Suppressor macrophage (primary cell): ENCODE measurements around the gene ODC1.

ENCODE experiments used
- DNase-seq, 4 experiments: peaks; one replicate each; pipeline ENCODE4 v3.0.0-alpha.2; 2020 to 2022

Gene ODC1

DNA sequence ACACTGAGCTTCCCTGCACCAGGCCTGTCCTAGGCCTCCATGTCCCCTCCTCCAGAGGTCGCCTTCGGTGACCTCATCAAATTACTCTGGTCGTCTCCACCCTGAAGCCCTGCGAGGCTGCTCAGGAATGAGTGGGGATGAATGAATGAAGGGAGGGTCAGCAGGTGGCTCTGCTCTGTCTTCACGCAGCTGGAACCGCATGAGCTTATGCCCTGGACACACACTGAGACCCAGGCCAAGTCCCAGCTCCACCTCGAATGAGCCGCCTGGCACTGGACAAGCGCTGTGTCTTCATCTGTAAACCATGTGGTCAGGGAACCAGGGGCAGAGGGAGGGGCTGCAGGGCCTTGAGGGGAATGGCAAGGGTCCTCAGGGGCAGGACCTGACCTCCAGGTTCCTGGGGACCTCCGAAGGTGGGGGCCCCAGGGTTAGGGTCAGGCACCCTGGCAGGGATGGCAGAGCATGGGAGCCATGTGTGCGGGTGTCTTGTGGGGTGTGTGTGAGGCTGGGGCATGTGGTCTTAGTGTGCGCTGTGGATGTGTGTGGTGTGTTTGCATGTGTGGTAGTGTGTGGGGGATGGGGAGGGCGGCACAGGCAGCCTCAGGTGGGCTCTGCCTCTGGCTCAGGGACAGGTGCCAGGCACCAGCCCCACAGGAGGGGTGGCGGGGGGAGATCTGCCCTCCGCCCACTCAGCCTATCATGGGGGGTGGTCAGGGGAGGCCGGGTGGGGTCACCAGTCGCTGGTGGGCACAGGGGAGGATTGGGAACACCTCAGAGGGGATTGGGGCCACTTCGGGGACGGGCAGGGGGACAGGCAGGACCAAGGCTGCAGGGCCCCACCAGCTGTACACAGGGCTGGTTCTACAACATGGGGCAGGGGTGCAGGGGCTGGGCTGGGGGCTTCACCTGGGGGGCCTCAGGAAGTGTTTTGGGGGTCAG is 13.9 kb downstream of the ODC1 start:
- no peak for DNase-seq

DNA sequence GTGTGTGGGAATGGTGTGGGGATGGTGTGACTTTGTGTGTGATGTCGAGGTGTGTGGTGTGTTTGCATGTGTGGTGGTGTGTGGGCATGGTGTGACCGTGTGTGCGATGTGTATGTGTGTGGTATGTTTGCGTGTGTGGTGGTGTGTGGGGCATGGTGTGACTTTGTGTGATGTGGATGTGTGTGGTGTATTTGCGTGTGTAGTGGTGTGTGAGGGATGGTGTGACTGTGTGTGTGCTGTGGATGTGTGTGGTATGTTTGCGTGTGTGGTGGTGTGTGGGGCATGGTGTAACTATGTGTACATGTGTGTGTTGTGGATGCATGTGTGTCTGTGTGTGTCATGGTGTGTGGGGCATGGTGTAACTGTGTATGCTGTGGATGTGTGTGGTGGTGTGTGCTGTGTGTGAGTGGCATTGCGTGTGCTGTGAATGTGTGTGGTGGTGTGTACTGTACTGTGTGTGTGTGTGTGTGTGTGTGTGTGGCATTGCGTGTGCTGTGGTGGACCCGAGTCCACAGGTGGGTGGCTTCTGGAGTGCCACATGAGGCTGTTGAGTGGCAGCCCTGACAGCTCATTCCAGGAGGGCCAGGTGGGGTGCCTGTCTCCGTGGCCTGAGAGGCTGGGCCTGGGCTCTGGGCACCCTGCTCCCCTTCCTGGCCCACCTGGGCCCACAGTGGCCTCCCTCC is 14.7 kb downstream of the ODC1 start:
- DNase-seq, result no peak

DNA sequence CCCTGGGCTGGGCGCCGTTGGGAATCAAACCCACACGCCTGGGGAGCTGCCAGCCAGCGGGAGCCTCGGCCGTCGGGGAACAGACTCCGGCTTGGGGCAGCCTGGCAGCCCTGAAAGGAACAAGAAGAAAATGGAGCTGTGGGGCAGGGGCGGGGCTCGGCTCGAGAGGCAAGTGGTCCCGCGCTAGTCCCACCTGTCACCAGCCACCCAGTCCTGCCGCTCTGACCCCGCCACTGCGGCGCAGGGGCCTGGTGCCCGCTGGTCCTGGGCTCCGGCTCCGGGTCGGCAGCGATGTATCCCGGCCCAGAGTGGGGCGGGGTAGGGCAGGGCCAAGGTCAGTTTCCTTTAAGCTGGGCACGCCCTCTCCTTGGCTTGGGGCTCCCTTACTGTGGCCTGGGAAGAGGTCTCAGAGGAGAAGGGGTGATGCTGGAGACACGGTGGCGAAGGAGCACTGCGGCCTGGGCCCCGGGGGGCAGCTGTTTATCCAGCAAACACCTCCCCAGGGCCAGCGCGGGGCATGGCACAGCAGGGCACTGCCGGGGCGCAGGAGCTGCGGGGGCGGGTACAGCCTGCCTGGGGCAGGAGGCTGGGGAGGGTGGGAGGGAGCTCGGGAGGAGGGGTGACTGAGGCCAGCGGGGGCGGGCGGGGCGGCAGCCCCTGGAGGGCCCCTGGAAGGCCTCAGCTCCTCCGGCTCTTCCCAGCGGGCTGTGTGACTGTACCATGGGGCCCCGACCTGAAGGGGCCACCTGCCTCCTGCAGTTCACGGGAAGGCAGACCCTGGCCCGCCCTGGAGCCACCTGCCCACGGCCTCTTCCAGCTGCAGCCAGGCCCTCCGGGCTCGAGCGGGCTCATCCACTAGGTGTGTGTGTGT is 15.6 kb downstream of the ODC1 start:
- DNase-seq, result peak; percentile 33 to 69 (median 64)

DNA sequence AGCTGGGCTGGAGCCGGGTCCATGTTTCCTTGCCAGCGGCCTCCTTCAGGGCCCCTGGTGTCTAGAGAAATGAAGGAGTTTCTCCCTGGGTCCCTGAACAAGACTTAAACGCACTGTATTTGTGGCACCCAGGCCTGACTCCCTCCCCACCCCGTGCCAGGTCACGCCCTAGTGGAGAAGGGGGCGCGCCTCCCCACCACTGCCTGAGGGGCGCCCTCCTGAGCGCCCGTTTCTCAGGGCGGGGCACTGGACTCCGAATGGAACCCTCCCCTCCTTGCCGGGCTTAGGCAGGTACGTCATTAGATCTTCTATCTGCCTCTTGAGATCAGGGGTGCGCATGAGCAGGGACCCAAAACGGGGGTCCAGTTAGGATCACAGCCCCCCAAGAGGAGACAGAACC is 16.3 kb downstream of the ODC1 start:
- peak in 1 of 4 experiments; percentile 32 for DNase-seq

DNA sequence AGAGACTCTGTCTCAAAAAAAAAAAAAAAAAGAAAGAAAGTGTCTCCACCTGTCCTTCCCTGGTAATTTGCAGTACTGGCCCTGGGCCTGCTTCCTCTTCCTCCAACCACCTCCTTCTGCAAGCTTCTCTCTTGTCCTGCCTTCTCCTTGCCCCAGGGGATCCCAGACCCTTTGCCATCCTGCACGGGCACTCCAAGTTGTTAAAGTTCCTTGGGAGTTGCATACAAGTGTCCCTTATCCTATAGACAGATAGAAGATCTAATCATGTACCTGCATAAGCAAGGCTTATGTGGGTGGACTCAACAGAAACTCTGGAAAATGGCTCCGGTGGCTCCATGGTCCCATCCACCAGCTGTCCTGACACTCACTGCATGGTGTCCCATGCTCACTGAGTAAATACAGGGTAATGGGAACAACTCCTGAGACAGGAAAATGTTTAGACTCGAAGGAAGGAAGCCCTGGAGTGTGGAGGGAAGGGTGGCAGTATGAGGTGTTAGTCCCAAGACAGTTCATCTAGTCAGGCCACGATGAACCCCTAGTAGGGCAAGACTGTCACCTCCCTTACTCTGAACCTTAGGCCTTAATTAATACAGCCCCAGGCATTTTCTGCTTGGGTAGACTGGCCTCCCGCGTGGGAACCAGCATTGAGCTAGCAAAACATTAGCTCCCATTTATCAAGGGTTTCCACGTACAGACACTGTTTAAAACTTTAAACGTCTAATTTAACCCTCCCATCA is 17.1 kb downstream of the ODC1 start:
- no peak for DNase-seq

DNA sequence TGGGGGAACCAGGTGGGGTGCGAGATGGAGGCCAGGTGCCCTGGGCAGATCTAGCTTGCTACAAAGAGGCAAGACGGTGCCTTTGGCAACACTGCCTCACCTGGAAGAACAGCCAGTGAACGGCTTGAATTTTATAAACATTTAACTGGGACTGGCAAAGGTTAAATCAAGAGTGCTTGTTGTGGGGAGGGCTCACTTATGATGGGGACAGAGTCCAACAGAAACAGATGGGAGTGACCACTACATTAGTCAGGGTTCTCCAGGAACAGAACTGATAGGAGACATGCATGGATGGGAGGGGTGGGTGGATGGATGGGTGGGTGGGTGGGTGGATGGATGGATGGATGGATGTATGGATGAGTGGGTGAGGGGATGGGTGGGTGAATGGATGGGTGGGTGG is 19.2 kb downstream of the ODC1 start:
- DNase-seq, result no peak

DNA sequence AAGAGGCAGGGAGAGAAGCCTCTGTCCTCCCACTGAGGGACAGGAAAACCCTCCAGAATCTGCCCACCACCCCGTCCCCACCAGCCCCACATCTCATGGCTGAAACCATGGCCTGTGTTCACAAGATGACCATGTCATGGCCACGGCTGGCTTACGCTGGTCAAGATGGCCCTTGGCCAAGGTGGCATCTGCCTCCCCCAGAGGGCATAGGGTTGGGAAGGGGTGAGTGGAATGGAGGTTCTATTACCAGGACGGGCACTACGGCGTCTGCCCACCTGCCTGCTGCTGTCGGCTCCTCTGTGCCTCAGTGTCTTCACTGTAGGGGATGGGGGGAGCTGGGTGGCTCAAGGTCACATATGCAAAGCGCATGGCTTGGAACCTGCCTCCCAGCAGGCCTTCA is 19.8 kb downstream of the ODC1 start:
- no peak for DNase-seq

DNA sequence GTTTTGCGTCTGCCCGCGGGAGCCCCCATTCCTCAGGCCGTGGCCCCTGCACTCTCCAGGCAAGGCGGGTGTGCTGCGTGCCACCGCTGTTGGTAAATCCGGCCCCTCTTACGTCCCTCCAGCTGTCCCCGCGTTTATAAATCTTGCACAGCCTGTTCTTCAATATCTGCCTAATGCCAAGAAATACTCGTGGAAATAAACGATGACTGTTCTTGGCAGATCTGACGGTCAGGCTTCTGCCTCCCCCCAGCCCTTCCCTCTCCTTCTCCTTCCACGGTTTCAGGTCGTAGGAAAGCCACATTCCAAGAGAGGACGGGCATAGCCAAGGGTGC is 20.5 kb downstream of the ODC1 start:
- no peak for DNase-seq

DNA sequence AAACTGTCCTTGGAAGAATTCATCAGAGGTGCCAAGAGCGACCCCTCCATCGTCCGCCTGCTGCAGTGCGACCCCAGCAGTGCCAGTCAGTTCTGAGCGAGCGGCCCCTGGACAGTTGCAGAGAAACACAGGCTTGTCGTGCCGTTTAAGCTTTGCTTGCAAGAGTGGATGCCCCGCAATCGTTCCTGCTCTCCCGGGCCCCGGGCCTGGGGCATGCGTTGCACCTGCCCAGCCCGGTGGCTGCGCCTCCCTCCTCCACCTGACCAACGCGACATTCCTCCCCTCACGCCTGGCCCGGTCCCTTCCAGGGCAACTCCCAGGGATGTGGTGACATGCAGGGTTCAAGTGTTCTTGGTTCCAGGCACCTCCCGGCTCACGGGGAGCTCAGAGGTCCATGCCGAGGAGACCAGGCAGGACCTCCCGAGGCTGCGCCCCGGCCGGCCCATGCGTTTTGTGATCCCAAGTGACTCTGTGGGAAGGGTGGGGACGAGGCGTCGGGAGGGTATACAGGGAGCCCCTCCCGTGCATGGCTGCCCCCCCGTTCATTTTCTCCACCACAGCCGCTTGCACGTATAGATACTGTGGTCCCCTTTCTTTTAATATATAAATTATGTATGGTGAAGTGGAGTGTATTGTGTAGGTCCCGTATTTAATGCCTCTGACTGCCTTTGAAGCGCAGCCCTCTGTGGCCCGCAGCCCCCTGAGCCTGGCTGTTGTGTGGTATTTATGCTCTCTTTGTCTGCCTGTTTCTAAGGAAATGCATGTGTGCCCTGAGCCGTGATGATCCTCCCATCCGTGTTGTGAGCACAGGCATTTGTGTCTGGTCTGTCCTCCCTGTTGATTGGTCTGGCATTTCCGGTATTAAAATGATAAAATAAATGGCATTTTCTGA is 21.2 kb downstream of the ODC1 start:
- no peak for DNase-seq

DNA sequence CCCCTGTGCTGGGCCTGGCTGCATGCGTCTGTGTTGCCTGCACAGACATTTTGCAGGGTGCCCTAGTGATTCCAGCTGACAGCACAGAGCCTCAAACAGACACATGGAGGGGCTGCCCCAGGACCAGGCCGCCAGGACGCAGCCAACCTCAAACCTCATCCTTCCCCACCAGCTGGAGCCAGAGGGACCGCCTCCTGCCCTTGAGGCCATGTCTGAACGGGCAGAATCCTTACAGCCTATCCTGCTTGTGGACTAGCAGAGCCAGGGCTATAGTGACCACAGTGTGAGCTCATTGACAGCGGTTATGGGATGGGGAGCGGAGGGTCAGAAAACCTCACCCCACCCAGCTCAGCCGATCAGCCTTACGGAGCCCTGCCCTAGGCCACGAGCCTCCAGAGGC is 22.4 kb downstream of the ODC1 start:
- no peak for DNase-seq

DNA sequence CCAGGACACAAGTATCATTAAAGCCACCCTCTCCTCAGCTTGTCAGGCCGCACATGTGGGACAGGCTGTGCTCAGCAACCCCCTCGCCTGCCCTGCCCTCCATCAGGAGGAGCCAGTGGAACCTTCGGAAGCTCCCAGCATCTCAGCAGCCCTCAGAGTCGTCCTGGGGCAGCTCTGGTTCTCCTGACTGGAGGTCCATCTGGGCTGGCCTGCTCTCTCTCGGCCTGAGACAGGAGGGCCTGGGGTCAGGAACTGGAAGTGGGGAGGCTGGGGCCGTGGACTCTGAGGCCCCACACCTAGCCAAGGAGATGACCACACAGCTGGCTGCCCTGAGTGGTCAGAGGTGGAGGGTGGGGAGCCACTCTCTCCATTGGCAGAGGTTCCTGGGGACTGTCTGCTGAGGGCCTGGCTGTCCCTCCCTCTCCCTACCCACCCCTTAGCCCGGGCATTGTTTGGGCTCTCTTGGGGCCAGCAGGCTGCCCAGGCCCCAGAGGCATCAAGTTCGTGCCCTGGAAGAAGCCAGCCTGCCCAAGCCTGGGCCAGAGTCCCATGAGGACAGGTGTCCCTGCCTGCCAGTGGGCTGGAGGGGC is 23.1 kb downstream of the ODC1 start:
- DNase-seq, result no peak

DNA sequence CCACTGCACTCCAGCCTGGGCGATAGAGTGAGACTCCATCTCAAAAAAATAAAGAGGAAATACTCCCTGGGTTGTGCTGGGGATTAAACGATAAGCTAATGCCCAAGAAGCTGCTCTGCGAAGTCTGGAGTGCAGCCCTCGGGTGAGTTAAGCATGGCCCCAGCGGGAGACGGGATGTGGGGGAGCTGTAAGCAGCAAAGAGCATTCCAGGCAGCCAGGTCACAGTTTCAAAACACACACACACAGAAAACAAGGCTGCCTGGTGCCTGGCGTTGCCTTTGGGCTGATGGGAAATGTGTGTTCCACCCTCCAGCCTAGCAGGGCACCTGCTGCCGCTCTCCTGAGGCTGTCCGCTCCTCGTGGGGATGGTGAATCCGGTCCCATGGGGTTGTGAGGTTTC is 24.1 kb downstream of the ODC1 start:
- DNase-seq, result no peak

DNA sequence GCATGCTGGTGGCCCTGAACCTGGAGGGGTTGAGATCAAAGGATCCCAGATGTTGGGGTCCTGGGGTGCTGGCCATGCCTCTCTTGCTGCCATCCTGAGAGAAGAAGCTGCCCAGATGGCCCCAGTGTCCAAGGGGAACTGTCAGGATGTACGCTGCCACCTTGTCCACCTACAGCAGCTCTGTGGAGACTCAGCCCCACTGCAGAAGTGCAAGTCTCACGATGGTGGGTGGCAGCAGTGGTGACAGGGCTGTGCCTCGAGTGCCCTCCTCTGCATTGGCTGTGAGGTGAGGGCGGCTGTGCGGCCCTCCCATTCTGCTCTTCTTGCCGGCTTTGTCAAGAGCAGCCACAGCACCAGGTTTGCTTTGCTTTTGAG is 24.7 kb downstream of the ODC1 start:
- no peak for DNase-seq

DNA sequence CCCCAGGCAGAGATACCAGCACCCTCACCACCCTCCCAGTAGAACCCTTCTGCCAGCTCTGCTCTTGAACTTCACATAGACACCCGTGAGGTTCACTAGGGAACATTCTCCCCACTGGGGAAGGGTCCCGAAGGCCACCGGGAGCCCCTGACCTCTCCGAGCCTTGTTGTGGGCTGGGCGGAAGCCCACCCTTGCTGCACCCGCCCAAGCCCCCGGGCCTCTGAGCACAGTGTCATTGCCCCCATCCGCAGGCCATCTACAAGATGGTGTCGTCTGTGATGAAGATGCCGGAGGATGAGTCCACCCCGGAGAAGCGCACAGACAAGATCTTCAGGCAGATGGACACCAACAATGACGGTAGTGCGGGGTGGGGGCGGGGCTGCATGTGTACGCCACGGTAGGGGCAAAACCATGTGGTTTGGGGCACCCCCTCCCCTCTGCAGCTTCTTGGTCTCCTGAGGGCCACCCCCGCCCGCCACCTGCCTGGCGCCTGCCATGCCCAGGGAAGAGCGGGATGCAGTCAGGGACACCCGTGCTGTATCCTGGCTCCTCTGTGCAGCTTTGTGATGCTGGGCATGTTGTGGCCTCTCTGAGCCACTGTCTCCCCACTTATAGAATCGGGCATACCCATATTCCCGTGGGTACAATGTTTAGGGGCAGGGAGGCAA is 25.3 kb downstream of the ODC1 start:
- no peak for DNase-seq

DNA sequence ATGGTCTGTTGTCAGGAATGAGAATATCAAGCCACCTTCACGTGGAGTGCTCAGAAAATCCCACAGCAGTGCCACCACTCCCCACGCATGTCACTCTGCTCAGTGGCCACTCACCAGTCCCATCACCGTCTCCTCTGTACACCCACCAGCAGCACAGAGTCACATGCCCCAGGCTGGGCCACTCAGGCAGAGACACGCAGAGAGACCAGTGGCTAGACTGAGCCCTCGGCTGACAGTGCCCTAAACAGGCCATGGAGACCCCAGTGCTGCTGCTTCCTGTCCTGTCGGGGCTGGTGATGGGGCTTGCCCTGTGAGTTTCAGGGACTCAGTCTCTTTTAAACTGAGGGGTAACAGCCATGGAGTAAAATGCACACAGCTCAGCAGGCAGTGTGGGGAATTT is 25.9 kb downstream of the ODC1 start:
- DNase-seq, result no peak

DNA sequence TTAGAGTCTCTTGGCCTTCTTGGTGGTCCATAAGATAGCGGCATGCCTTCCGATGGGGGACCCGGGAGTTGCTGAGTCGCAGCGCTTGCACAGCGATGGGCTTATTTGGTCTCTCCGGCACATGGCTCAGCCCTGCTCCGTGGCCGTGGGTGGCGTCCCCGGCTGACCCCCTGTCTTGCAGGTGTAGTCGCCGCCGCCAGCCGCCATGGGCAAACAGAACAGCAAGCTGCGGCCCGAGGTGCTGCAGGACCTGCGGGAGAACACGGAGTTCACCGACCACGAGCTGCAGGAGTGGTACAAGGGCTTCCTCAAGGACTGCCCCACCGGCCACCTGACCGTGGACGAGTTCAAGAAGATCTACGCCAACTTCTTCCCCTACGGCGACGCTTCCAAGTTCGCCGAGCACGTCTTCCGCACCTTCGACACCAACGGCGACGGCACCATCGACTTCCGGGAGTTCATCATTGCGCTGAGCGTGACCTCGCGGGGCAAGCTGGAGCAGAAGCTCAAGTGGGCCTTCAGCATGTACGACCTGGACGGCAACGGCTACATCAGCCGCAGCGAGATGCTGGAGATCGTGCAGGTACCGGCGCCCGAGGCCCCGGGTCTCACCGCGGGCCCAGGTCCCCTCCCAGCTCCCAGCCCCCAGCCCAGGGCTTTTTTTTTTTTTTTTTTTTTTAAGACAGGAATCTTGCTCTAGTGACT is 28.4 kb downstream of the ODC1 start:
- DNase-seq, result no peak

DNA sequence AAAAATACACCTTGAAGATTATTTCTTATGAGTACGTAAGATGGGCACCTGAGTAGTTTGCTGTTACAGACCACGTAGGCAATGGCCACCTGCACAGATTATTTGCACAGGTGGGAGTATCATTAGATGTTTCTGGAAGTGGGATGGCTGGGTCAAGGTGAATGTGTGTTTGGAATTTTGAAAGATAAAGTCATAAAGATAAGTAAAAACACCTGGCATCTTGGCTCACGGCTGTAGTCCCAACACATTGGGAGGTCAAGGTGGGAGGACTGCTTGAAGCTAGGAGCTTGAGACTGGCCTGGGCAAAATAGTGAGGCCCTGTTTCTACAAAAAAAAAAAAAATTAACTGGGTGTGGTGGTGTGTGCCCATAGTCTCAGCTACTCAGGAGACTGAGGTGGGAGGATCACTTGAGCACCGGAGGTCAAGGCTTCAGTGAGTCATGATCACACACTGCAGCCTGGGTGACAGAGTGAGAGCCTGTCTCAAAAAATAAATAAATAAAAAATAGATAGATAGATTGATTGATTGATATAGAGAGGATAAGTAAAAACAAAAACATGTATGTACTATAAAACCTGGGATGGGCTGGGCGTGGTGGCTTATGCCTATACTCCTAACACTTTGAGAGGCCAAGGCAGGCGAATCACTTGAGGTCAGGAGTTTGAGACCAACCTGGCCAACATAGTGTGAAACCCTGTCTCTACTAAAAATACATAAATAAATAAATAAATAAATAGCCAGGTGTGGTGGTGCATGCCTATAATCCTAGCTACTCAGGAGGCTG is 30.4 kb downstream of the ODC1 start:
- DNase-seq, result peak; percentile 28 to 63 (median 42)

DNA sequence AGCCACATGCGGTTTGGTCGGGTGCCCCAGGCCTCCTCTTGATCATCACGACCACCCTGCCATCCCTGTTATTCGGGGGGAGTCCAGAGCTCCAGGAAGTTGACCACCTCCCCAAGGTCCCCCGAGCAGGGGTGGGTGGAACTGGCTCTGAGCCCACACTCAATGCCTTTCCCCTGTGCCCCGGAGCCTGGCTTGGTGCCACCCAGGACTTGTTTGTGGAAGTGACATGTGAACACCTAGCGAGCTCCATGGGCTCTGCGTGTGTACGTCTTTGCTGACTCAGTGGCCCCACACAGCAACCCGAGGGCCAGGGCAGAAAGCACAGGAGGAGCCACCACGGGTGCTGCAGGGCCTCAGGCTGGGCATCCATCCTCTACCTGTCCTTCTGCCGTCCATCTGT is 32.5 kb downstream of the ODC1 start:
- no peak for DNase-seq

DNA sequence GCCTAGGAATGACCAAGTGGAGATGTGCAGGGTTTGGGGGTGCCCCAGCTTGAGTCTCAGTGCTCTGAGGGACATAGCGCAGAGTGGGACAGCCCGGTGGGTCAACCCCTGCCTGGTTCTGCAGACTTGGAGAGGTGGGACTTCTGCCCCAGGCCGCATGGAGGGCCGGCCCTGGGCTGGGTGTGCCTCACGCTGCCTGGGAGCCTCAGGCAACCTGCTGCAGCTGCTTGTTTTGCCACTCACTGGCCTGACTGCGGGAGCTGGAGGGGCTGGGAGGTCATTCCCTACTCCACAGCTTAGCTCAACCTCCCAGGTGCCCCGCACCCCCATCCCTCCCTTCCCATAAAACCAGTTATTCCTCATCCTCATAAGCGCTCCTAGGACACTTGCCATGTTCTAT is 33.1 kb downstream of the ODC1 start:
- DNase-seq, result no peak
